Measurements from ENCODE around the gene RDH12.

DNA sequence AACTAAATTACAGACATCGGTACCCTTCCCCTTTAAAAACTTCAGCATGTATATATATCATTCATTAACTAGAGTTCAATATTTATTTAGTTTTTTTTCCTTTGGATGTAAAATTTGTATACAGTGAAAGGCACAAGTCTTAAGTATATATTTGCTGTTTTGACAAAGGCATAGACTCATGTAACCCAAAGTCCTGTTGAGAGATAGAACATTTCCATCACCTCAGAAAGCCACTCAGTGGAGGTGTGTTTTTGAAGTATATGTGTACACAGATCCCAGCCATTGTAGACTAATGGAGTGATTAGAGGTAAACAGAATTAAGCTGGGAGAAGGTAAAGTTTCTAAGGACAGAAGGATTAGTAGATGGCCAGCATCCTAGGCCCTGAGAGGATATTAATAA lies 15.4 kb downstream of the RDH12 start:
- TF ChIP-seq, protein P1, sequence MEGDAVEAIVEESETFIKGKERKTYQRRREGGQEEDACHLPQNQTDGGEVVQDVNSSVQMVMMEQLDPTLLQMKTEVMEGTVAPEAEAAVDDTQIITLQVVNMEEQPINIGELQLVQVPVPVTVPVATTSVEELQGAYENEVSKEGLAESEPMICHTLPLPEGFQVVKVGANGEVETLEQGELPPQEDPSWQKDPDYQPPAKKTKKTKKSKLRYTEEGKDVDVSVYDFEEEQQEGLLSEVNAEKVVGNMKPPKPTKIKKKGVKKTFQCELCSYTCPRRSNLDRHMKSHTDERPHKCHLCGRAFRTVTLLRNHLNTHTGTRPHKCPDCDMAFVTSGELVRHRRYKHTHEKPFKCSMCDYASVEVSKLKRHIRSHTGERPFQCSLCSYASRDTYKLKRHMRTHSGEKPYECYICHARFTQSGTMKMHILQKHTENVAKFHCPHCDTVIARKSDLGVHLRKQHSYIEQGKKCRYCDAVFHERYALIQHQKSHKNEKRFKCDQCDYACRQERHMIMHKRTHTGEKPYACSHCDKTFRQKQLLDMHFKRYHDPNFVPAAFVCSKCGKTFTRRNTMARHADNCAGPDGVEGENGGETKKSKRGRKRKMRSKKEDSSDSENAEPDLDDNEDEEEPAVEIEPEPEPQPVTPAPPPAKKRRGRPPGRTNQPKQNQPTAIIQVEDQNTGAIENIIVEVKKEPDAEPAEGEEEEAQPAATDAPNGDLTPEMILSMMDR (conservative IDR thresholded peaks at IDR 0.05 in 1 of 2, IDR thresholded peaks at IDR 0.05 in 1 of 2; ENCODE audit: low read depth in 1 of 2, low read length in 2 of 2): no peak
- TF ChIP-seq EZH2 (IDR thresholded peaks at IDR 0.05; ENCODE audit: low read length, missing control alignments): no peak
